Heart right ventricle (tissue), 16 donors: ENCODE results near the gene SERPINE2. TPM values are rescaled to one million over a fixed set of nuclear protein-coding genes. Genes with fewer than 3 reads are reported as not detected.

ENCODE experiments used
- ATAC-seq, 8 donors: fragments of 200-7000 bp; cut with Tn5 transposase; one replicate each; pipeline ENCODE4 v1.9.1; 2020; ENCODE audit warnings: mild to moderate bottlenecking in 8 of 8, moderate library complexity in 8 of 8, moderate number of reproducible peaks in 1 of 8
- DNase-seq, 2 donors: peaks; one replicate each; pipeline ENCODE4 v3.0.0-alpha.2; 2020
- H3K27ac ChIP-seq, 10 donors: fragments of 200-600 bp; sonication (generic) in 2 of 10; one replicate each; pipeline versions ENCODE4 v1.5.0 to v1.8.0; 2020 to 2022; ENCODE audit warnings: mild to moderate bottlenecking in 3 of 10
- H3K27me3 ChIP-seq, 7 donors: fragments of 200-600 bp; one replicate each; pipeline ENCODE4 v1.8.0; 2021 to 2022; ENCODE audit warnings: mild to moderate bottlenecking in 2 of 7
- H3K36me3 ChIP-seq, 9 donors: fragments of 200-600 bp; sonication (generic) in 1 of 9; one replicate each; pipeline versions ENCODE4 v1.5.0 to v1.8.0; 2020 to 2022; ENCODE audit warnings: mild to moderate bottlenecking in 2 of 9
- H3K4me1 ChIP-seq, 9 donors: fragments of 200-600 bp; sonication (generic) in 1 of 9; one replicate each; pipeline versions ENCODE4 v1.5.0 to v1.8.0; 2020 to 2022; ENCODE audit warnings: mild to moderate bottlenecking in 4 of 9
- H3K4me3 ChIP-seq, 10 donors: fragments of 200-600 bp; sonication (generic) in 2 of 10; one replicate each; pipeline versions ENCODE4 v1.5.0 to v1.8.0; 2020 to 2022; ENCODE audit warnings: mild to moderate bottlenecking in 7 of 10, moderate library complexity in 2 of 10
- H3K9me3 ChIP-seq, 11 donors: fragments of 200-600 bp in 10 of 11; sonication (generic) in 2 of 11; one replicate each; pipeline versions ENCODE4 v1.5.0 to v1.8.0; 2013 to 2022; ENCODE audit warnings: mild to moderate bottlenecking in 2 of 11, control low read depth in 1 of 11, moderate library complexity in 1 of 11
- WGBS, 2 donors: extraction: QIAGEN DNeasy Blood & Tissue Kit; methylation state at CpG; one replicate each; pipeline ENCODE4 v1.1.7; 2013; ENCODE audit warnings: inconsistent platforms in 1 of 2; 5-methylcytosine and 5-hydroxymethylcytosine counted together
- intact Hi-C, 10 donors: fragments of 100-400 bp; cut with DNase I; formaldehyde crosslinking; loops; one replicate each; pipeline versions ENCODE4 v1.11.1 to v1.14.2; 2022
- polyA plus RNA-seq, 2 donors: library from polyadenylated mRNA; stranded (reverse); fragments of 200-250 nt; gene quantifications; one replicate each; pipeline ENCODE4 v1.2.3, GENCODE V29; 2013
- total RNA-seq, 10 donors: library from RNA; stranded (reverse); fragmentation: NEBNext Ultra II Directional in 3 of 10; extraction: Animal tissue kit (Norgen Biotek cat#: 25700) in 3 of 10; gene quantifications; one replicate each; pipeline versions ENCODE4 v1.2.1 to v1.2.4, GENCODE V29; 2021 to 2023
- TF ChIP-seq, protein P1 (sequence below), 9 donors: fragments of 200-600 bp; sonication (generic) in 2 of 9; IDR thresholded peaks; one replicate each; pipeline versions ENCODE4 v1.5.0 to v1.8.0; 2021 to 2022; ENCODE audit warnings: antibody characterized with exemption in 9 of 9, mild to moderate bottlenecking in 5 of 9, moderate library complexity in 1 of 9
- donor health status: Arrhythmogenic right ventricular cardiomyopathy.
- donor health status: ischemic (EF 13 %, LVEDD 7.1; RV severe dilation, severe dysfunction).
- donor health status: healthy with polysubstance abuse.
- donor health status: DM: no; HTN: yes; CAD: no.
- donor health status: DM: no; HTN: no; CAD: no.
- donor health status: ischemic (EF 25% LVEDD 6.9; RV normal size, moderate dysfunction).
- donor health status: ischemic (EF 25% LVEDD 5.7; RV mildly dilated, moderate dysfunction).
- donor health status: healthy.
- donor health status: DM: yes; HTN: yes; CAD: no.
- donor health status: Ischemic cardiomyopathy.
- donor health status: ischemic (EF 35%, LVEDD 5.7; RV mildly dilated, moderate dysfunction).
- donor health status: nonischemic (EF 11% LVEDD 7.7; RV severe dilation, severe dysfunction).
- donor health status: DM: yes; HTN: yes; CAD: no.
- donor health status: PGD.
- donor health status: ischemic (EF 29% LVEDD 5.4; RV normal size, mild dysfunction).
- donor health status: nonischemic (EF 23%, LVEDD 6.1; RV moderate dilation, normal function).

Gene SERPINE2
- total and polyA plus RNA-seq, 12 donors: 5.3 to 56.6 (median 19.7) TPM

GRCh38 chr2:224029876-224030275, 9.2 kb downstream of the SERPINE2 start:
- Histone ChIP-seq H3K9me3 (no peaks in the 10 kb centered on the region), H3K4me1 (peaks cover 0 to 18% (median 8%) of the 10 kb centered on the region in 9 donors), H3K27me3 (peaks cover 0 to 35% (median 11%) of the 10 kb centered on the region in 7 donors), H3K4me3 (no peak overlapping the region), H3K27ac (no peak overlapping the region), H3K36me3 (no peaks in the 10 kb centered on the region)
- ATAC-seq: no peak
- no peak for DNase-seq
- WGBS, 2 donors: 87 to 93% methylated on average over 6 of the region's 6 CpGs
- TF ChIP-seq, protein P1, sequence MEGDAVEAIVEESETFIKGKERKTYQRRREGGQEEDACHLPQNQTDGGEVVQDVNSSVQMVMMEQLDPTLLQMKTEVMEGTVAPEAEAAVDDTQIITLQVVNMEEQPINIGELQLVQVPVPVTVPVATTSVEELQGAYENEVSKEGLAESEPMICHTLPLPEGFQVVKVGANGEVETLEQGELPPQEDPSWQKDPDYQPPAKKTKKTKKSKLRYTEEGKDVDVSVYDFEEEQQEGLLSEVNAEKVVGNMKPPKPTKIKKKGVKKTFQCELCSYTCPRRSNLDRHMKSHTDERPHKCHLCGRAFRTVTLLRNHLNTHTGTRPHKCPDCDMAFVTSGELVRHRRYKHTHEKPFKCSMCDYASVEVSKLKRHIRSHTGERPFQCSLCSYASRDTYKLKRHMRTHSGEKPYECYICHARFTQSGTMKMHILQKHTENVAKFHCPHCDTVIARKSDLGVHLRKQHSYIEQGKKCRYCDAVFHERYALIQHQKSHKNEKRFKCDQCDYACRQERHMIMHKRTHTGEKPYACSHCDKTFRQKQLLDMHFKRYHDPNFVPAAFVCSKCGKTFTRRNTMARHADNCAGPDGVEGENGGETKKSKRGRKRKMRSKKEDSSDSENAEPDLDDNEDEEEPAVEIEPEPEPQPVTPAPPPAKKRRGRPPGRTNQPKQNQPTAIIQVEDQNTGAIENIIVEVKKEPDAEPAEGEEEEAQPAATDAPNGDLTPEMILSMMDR (IDR thresholded peaks at IDR 0.05): no peak
- intact Hi-C loops: no loop called here

GRCh38 chr2:224027931-224028330, 11.2 kb downstream of the SERPINE2 start:
- no peak overlapping the region for H3K4me3 ChIP-seq
- H3K4me1 ChIP-seq: peaks cover 0 to 18% (median 6%) of the 10 kb centered on the region in 9 donors
- no peaks in the 10 kb centered on the region for H3K36me3 ChIP-seq
- 67 to 78% methylated on average over 5 of the region's 5 CpGs for WGBS, 2 donors
- peaks cover 0 to 19% (median 0%) of the 10 kb centered on the region in 7 donors for H3K27me3 ChIP-seq
- H3K9me3 ChIP-seq: peaks cover 0 to 2% (median 0%) of the 10 kb centered on the region in 11 donors
- ATAC-seq: no peak
- no peak for DNase-seq
- intact Hi-C loops: no loop called here
- TF ChIP-seq, protein P1 (IDR thresholded peaks at IDR 0.05): no peak
- no peak overlapping the region for H3K27ac ChIP-seq

- ATAC-seq (peak in 1 of 8 donors; percentile 11), DNase-seq (no peak)
- Histone ChIP-seq H3K4me1 (peaks cover 0 to 18% (median 0%) of the 10 kb centered on the region in 9 donors), H3K27ac (no peak overlapping the region), H3K36me3 (no peaks in the 10 kb centered on the region), H3K9me3 (peaks cover 0 to 7% (median 0%) of the 10 kb centered on the region in 11 donors), H3K27me3 (peaks cover 0 to 14% (median 0%) of the 10 kb centered on the region in 7 donors), H3K4me3 (no peak overlapping the region)
- TF ChIP-seq, protein P1 (IDR thresholded peaks at IDR 0.05): no peak
- WGBS, 2 donors: 50 to 59% methylated on average over 5 of the region's 5 CpGs
- intact Hi-C loops: no loop called here
These were observed 12.0 kb downstream of the SERPINE2 start for GRCh38 chr2:224027070-224027469.

GRCh38 chr2:224025874-224026273, 13.2 kb downstream of the SERPINE2 start:
- TF ChIP-seq, protein P1 (IDR thresholded peaks at IDR 0.05): no peak
- no peak overlapping the region for H3K4me3 ChIP-seq
- H3K36me3 ChIP-seq: no peaks in the 10 kb centered on the region
- peak overlapping the region in 1 of 10 donors; percentile 24 for H3K27ac ChIP-seq
- intact Hi-C loops: no loop called here
- ATAC-seq (peak in 3 of 8 donors; percentile 31 to 46 (median 37)), DNase-seq (no peak)
- peaks cover 0 to 14% (median 0%) of the 10 kb centered on the region in 7 donors for H3K27me3 ChIP-seq
- peaks cover 0 to 7% (median 0%) of the 10 kb centered on the region in 11 donors for H3K9me3 ChIP-seq
- H3K4me1 ChIP-seq: peaks cover 0 to 18% (median 0%) of the 10 kb centered on the region in 9 donors
- 76 to 79% methylated on average over 7 of the region's 7 CpGs for WGBS, 2 donors
